Loucy (cell line): ENCODE measurements around the gene NPM1.

ENCODE experiments used
- CTCF ChIP-seq: fragments of 200-600 bp; sonication (generic); conservative IDR thresholded peaks from 2 replicates; pipeline ENCODE4 v1.5.1; 2014; ENCODE audit warnings: mild to moderate bottlenecking, antibody characterized with exemption, low read length
- EZH2phosphoT487 ChIP-seq: fragments of 200-600 bp; IDR thresholded peaks from 2 replicates; pipeline ENCODE4 v1.6.1; 2018; ENCODE audit warnings: antibody characterized with exemption, mild to moderate bottlenecking, moderate library complexity, borderline replicate concordance

DNA sequence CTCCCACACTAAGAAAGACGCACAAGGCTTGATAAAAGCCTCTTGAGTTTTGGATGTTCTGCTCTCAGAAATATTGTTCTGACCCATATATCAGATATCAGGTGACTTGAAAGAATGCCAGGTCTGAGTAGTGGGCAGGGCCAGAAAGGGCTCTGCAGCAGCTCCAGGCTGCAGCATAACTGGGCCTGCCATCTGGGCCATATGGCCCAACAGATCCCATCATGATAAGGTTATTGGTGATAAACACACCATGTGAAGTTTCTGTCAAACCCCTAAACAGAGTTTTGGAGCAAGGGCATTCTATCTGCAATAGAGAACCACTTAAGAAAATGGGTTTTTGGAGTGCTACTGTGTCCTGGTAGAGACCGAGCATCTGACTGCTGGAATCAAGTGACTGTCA is 29.8 kb upstream of the NPM1 start:
- TF ChIP-seq CTCF (no peak), EZH2phosphoT487 (no peak)
